Spleen (tissue), 13 donors: ENCODE results near the gene NPDC1. TPM values are rescaled to one million over a fixed set of nuclear protein-coding genes. Genes with fewer than 3 reads are reported as not detected.

Source experiments
- DNase-seq: peaks from one replicate; pipeline ENCODE4 v3.0.0-alpha.2; 2020
- H3K27ac ChIP-seq, 8 donors: fragments of 200-600 bp; sonication (generic) in 7 of 8; 1 replicate in 4 of 8; 2 replicates in 4 of 8; pipeline versions ENCODE4 v1.5.0 to v1.8.0; 2016 to 2021; ENCODE audit warnings: inconsistent platforms in 4 of 8, mild to moderate bottlenecking in 4 of 8, moderate library complexity in 1 of 8
- H3K27me3 ChIP-seq, 7 donors: fragments of 200-600 bp; sonication (generic) in 6 of 7; replicated peaks in 1 of 7; 1 replicate in 4 of 7; 2 replicates in 3 of 7; pipeline versions ENCODE4 v1.5.0 to v1.8.0; 2016 to 2021; ENCODE audit warnings: inconsistent platforms in 3 of 7, mild to moderate bottlenecking in 1 of 7
- H3K36me3 ChIP-seq, 6 donors: fragments of 200-600 bp; sonication (generic) in 5 of 6; 1 replicate in 4 of 6; 2 replicates in 2 of 6; pipeline versions ENCODE4 v1.5.0 to v1.8.0; 2016 to 2021; ENCODE audit warnings: inconsistent platforms in 2 of 6
- H3K4me1 ChIP-seq, 6 donors: fragments of 200-600 bp; sonication (generic) in 5 of 6; 1 replicate in 3 of 6; 2 replicates in 3 of 6; pipeline versions ENCODE4 v1.5.0 to v1.8.0; 2016 to 2021; ENCODE audit warnings: inconsistent platforms in 3 of 6
- H3K4me3 ChIP-seq, 8 donors: fragments of 200-600 bp; sonication (generic) in 7 of 8; 1 replicate in 4 of 8; 2 replicates in 4 of 8; pipeline versions ENCODE4 v1.5.0 to v1.8.0; 2016 to 2021; ENCODE audit warnings: inconsistent platforms in 4 of 8, mild to moderate bottlenecking in 4 of 8, moderate library complexity in 2 of 8
- H3K9me3 ChIP-seq, 8 donors: fragments of 200-600 bp; sonication (generic) in 7 of 8; 1 replicate in 4 of 8; 2 replicates in 4 of 8; pipeline versions ENCODE4 v1.5.0 to v1.8.0; 2016 to 2021; ENCODE audit warnings: inconsistent platforms in 4 of 8
- CTCF ChIP-seq, 11 experiments: fragments of 200-600 bp in 7 of 11; fragments of 450-650 bp in 4 of 11; sonication (generic) in 4 of 11; IDR thresholded peaks in 8 of 11; conservative IDR thresholded peaks in 3 of 11; 1 replicate in 7 of 11; 2 replicates in 4 of 11; pipeline versions ENCODE4 v1.4.0 to v1.8.0; 2016 to 2021; ENCODE audit warnings: antibody characterized with exemption in 11 of 11, inconsistent platforms in 4 of 11, mild to moderate bottlenecking in 1 of 11
- POLR2A ChIP-seq, 3 donors: fragments of 450-650 bp; IDR thresholded peaks; one replicate each; pipeline ENCODE4 v1.5.1; 2017; ENCODE audit warnings: antibody characterized with exemption in 3 of 3, mild to moderate bottlenecking in 1 of 3
- POLR2AphosphoS5 ChIP-seq, 3 donors: sonication (generic); formaldehyde crosslinking; IDR thresholded peaks; one replicate each; pipeline ENCODE4 v1.5.1; 2017; ENCODE audit warnings: antibody characterized with exemption in 3 of 3
- WGBS, 5 donors: extraction: QIAGEN DNeasy Blood & Tissue Kit in 3 of 5; methylation state at CpG; one replicate each; pipeline versions ENCODE4 v1.1.5 to v1.1.7; 2013 to 2018; 5-methylcytosine and 5-hydroxymethylcytosine counted together
- intact Hi-C: fragments of 100-400 bp; cut with DNase I; formaldehyde crosslinking; loops from one replicate; pipeline ENCODE4 v1.15.0; 2023; ENCODE audit warnings: low total_unique reads
- long read RNA-seq, 2 donors: transcript quantifications; one replicate each; lab custom pipeline, GENCODE V29; 2026
- polyA plus RNA-seq, 3 donors: library from polyadenylated mRNA; stranded (reverse); fragments of 200-250 nt; gene quantifications; one replicate each; pipeline ENCODE4 v1.2.1, GENCODE V29; 2013
- total RNA-seq, 7 donors: library from RNA; depleted of rRNA in 3 of 7; stranded (reverse); fragments of >200 nt in 3 of 7; fragmentation: NEBNext Ultra II Directional in 4 of 7; extraction: Animal tissue kit (Norgen Biotek cat#: 25700) in 4 of 7; gene quantifications; one replicate each; pipeline versions ENCODE4 v1.1.0 to v1.2.1, GENCODE V29; 2016 to 2021
- donor health status: healthy with polysubstance abuse.
- donor health status: DM: no; HTN: no; CAD: no; lungs with moderate emphysema.
- donor health status: DM: no; HTN: no; CAD: no.
- donor health status: Bipolar disorder and iron deficiency.
- donor health status: healthy.
- donor health status: DM: no; HTN: no; CAD: no.
- donor health status: DM: yes; HTN: yes; CAD: no.

The NPDC1 gene
- 100 to 1,000 TPM in 5 of 7 donors, 10 to 100 TPM in 2; 86.3 to 197 (median 111) TPM for total RNA-seq
- 100 to 1,000 TPM; 104 to 358 (median 256) TPM for polyA plus RNA-seq
- long read RNA-seq, donor 1, transcript NPDC1-202 (9 exons, 1,494 nt): major isoform, 14 of 19 reads
- long read RNA-seq, donor 1, partial matches to known transcripts: 0 of 19 reads
- long read RNA-seq, donor 1, other reads (novel, unspliced or antisense): 0 of 19 reads
- long read RNA-seq, donor 2, transcript NPDC1-202 (9 exons, 1,494 nt): major isoform, 18 of 32 reads
- long read RNA-seq, donor 2, transcript NPDC1-201 (8 exons, 2,187 nt): minor isoform, 5 of 32 reads
- long read RNA-seq, donor 2, partial matches to known transcripts: 7 of 32 reads
- long read RNA-seq, donor 2, other reads (novel, unspliced or antisense): 0 of 32 reads

- H3K36me3 ChIP-seq: no peaks in the 10 kb centered on the region
- peaks cover 24 to 72% (median 53%) of the 10 kb centered on the region in 6 donors for H3K4me1 ChIP-seq
- peaks cover 11 to 99% (median 79%) of the 10 kb centered on the region in 7 donors for H3K27me3 ChIP-seq
- H3K4me3 ChIP-seq: peak within 1 kb of the TSS; percentile 37 to 77 (median 52)
- no peaks in the 10 kb centered on the region for H3K9me3 ChIP-seq
- H3K27ac ChIP-seq: peak within 1 kb of the TSS; percentile 1 to 83 (median 79)
- peak; percentile 93 for DNase-seq
- 0 to 1% (median 1%) methylated on average over 43 to 57 of the region's 57 CpGs for WGBS, 5 donors
- intact Hi-C loops: no loop called here
- TF ChIP-seq POLR2AphosphoS5 (IDR thresholded peaks at IDR 0.05): peak; percentile 20 to 67 (median 56)
- TF ChIP-seq CTCF (IDR thresholded peaks at IDR 0.05 in 8 of 11, conservative IDR thresholded peaks at IDR 0.05 in 3 of 11): peak; percentile 58 to 91 (median 87)
- TF ChIP-seq POLR2A (IDR thresholded peaks at IDR 0.05): no peak
These were observed at the start of gene NPDC1 for GRCh38 chr9:137046088-137046787. Gene NPDC1, minus strand, starts transcription at chr9:137046177. Its CDS starts 188 bp downstream, at chr9:137045989.

GRCh38 chr9:137089232-137089947 is 43.4 kb upstream of the NPDC1 start:
- no peak overlapping the region for H3K27ac ChIP-seq
- intact Hi-C loops: no loop called here
- 80 to 93% (median 91%) methylated on average over 11 of the region's 11 CpGs for WGBS, 5 donors
- peaks cover 14 to 55% (median 32%) of the 10 kb centered on the region in 6 donors for H3K4me1 ChIP-seq
- H3K27me3 ChIP-seq: no peaks in the 10 kb centered on the region
- DNase-seq: no peak
- no peaks in the 10 kb centered on the region for H3K9me3 ChIP-seq
- no peak overlapping the region for H3K4me3 ChIP-seq
- H3K36me3 ChIP-seq: peaks cover 0 to 56% (median 11%) of the 10 kb centered on the region in 6 donors
- TF ChIP-seq CTCF (IDR thresholded peaks at IDR 0.05 in 8 of 11, conservative IDR thresholded peaks at IDR 0.05 in 3 of 11): no peak
- no peak for TF ChIP-seq POLR2AphosphoS5 (IDR thresholded peaks at IDR 0.05)
- no peak for TF ChIP-seq POLR2A (IDR thresholded peaks at IDR 0.05)

- WGBS, 5 donors: 88 to 96% (median 91%) methylated on average over 5 of the region's 5 CpGs
- no peak for DNase-seq
- Histone ChIP-seq H3K4me1 (peaks cover 14 to 68% (median 35%) of the 10 kb centered on the region in 6 donors), H3K36me3 (peaks cover 0 to 52% (median 14%) of the 10 kb centered on the region in 6 donors), H3K27me3 (no peaks in the 10 kb centered on the region), H3K27ac (no peak overlapping the region), H3K4me3 (peak overlapping the region in 1 of 8 donors; percentile 76), H3K9me3 (no peaks in the 10 kb centered on the region)
- intact Hi-C loops: no loop called here
- TF ChIP-seq POLR2AphosphoS5 (IDR thresholded peaks at IDR 0.05): no peak
- TF ChIP-seq POLR2A (IDR thresholded peaks at IDR 0.05): no peak
- TF ChIP-seq CTCF (IDR thresholded peaks at IDR 0.05 in 8 of 11, conservative IDR thresholded peaks at IDR 0.05 in 3 of 11): no peak
These were observed 42.1 kb upstream of the NPDC1 start for GRCh38 chr9:137088121-137088520.
